C4-2B (cell line): Measurements from ENCODE around the gene DENND2A.

ENCODE experiments used
- H3K27ac ChIP-seq: fragments of 450-650 bp; 2 replicates; pipeline ENCODE4 v1.5.1; 2017
- CTCF ChIP-seq: fragments of 450-650 bp; conservative IDR thresholded peaks from 2 replicates; pipeline ENCODE4 v1.5.1; 2017; ENCODE audit warnings: mild to moderate bottlenecking
- ZFX ChIP-seq: fragments of 450-650 bp; IDR thresholded peaks from 2 replicates; pipeline ENCODE4 v1.6.1; 2017

The DENND2A gene

GRCh38 chr7:140640727-140641523 lies at the start of gene DENND2A:
DENND2A (minus strand) TSS chr7:140640813; CDS start chr7:140602397, 38,416 bp downstream.
- TF ChIP-seq ZFX (no peak), CTCF (no peak)
- no peak within 1 kb of the TSS for H3K27ac ChIP-seq

- H3K27ac ChIP-seq = no peak overlapping the region
- no peak for TF ChIP-seq CTCF
- TF ChIP-seq ZFX = no peak
Measured at GRCh38 chr7:140689199-140690152, 48.9 kb upstream of the DENND2A start.

- TF ChIP-seq CTCF (no peak), ZFX (no peak)
- no peak overlapping the region for H3K27ac ChIP-seq
Measured at GRCh38 chr7:140688341-140688740, 47.7 kb upstream of the DENND2A start.

- no peak overlapping the region for H3K27ac ChIP-seq
- TF ChIP-seq CTCF = no peak
- TF ChIP-seq ZFX = no peak
Measured at GRCh38 chr7:140686921-140687320, 46.3 kb upstream of the DENND2A start.

- no peak overlapping the region for H3K27ac ChIP-seq
- TF ChIP-seq CTCF = no peak
- TF ChIP-seq ZFX = no peak
Measured at GRCh38 chr7:140685407-140686087, 44.9 kb upstream of the DENND2A start.

GRCh38 chr7:140684066-140684950 lies 43.7 kb upstream of the DENND2A start:
- TF ChIP-seq ZFX (no peak), CTCF (no peak)
- H3K27ac ChIP-seq = no peak overlapping the region
